ENCODE results near the gene MBD5.

Gene MBD5

DNA sequence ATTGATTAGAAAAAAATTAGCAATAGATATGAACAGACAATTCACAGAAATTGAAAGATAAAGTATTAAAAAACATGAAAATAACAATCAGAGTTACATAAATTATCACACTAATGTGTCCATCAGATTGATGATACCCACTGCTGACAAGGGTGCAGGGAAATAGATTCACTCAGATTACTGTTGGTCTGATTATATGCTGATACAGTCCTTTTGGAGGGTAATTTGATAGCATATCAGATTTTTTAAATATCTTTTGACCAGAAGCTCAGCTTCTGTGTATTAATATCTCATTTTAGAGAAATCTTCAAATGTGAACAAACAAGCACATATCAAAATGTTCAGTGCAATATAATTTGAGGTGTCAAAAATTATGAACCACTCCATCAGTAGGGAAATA, 465.8 kb downstream of the MBD5 start:
- DNase-seq: no peak

DNA sequence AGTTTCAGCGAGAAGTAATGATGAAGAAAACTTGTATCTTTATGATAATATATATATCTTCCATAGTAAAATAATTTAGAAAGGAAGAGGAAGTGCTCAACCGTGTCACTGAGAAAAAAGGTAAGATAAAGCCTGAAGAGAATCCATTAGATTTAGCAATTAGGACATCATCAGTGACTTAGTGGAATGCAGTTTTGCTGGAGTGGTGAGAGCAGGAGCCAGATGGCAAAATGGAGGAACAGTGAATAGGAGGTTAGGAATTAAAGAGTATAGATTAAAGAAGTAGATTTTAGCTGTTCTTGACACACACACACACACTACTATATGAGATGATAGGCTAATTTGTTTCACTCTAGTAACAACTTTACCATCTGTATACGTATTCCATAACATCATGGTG, 466.5 kb downstream of the MBD5 start:
- DNase-seq: no peak

DNA sequence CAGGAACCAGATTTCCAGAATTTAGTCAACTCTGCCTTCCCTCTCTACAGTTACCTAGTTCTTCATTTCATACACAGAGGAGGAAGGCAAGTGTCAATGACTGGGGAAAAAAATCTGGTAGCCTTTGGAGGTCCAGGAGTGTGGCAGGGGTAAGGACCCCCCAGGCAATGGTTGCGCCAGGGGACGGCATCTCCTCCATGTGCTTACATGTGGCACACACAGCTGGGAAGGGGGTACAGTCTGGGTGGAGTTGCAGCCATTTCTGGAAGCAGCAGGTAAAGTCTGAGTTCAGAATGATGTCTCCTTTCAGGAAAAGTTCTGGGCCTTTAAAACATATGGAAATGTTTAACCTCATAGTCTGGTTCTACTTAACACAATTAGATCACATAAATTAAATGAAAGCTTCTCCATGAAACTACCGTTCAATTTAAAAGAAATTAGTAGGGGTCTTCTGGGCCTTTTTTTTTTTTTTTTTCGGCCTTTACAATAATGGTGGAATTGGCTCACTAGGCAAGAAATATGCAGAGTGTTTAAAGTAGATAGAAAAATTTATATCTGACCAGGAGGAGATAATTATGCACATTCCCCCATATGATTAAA, 470.0 kb downstream of the MBD5 start:
- no peak for DNase-seq

DNA sequence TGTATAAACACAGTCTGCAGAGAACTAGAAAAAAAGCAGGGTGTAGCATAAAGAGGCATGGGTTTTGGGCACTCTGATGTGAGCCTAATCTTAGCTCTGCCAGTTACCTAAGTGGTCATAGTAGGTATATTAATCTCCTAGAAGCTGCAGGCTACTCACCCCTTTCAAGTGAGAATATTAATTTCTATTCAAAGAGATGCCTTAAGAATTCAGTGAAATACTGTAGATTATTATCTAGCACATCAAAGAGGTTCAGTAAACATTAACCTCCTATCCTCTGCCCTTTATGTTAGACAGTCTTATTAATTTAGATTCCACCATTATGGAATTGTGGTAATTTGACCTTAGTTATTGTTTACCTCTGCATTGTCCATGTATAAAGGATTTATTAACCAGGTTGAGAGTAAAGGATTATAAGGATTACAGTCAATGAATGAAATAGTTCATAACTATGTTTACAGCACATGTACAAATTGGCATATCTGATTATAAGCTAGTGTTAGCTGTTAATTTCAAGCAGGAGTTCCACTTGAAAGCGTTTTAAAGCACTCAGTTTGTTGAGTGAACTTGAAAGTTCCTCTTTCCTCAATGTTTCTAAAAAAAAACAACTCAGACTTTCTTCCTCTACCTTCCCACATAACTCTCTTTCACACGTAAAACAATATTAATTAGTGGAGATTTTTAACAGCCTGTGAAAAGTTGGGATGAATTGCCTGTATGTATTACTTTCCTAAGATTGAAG, 473.1 kb downstream of the MBD5 start:
- DNase-seq: no peak

DNA sequence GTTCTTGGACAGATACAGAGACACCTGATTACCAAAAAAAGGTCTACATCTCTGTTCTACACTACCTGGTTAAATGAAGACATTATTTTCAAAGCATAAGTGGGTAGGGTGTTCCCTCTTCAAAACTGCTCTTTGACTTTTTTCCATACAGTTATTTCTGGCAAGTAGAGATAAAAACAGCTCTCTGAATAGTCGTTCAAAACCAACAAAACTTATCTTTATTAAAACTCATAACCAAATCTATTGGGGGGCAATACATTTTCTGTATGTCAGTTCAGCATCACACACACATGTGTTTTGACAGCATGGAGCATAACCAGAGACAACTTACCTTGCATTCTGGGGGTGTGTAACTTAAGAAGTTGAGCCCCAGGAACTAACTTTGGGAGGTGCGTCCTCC, 474.7 kb downstream of the MBD5 start:
- DNase-seq: no peak

DNA sequence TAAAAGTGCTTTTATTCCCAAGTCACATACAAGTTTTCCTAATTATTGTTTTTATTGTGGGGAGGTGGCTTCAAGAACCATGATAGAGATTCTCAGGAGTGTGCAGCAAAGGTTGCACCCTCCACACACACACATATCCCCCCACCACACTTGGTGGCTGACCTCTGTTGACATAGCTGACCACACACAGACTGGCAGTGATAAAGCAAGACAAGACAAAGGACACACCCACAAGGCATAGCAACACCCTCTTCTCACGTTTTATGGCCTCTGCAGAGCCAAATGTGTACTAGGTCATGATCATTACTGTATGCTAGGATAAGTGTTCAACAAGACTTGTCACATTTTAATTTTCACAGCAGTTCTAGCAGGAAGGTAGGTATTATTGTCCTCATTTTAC, 480.7 kb downstream of the MBD5 start:
- DNase-seq: no peak

DNA sequence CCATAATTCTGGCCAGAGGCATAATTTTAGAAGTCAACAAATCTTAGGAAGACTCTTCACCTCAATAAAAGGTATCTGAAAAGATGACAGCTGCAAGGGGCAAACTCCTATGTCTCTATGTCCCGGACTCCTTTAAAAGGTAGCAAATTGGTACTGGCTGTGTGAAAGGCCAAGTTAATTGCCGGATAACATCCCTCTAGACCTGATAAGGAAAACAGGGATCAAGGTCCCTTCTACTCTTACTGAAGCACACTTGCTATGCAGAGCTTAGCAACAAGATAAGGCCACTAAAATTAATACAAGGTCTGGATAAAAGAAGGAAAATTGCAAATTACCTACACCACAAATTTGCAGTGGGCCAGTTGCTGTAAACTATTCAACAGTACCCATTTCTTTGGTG, 482.6 kb downstream of the MBD5 start:
- DNase-seq: no peak

DNA sequence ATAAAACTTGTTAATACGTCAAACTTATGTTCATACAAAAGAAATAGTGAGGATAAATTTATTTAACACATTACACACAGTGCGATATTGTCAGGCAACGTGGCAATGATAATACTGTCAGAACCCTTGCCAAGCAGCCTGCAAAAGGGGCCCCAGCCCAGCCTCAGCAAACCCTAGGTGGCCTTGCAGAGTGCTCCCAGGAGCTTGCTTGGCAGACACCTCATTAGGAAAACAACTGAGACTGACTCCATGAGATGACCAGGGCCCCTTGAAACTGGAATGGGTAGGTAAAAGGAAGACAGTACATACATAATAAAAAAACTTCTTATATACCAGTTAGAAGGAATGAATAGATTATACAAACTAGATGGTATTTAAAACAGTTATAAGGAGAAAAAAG, 487.1 kb downstream of the MBD5 start:
- DNase-seq: no peak

DNA sequence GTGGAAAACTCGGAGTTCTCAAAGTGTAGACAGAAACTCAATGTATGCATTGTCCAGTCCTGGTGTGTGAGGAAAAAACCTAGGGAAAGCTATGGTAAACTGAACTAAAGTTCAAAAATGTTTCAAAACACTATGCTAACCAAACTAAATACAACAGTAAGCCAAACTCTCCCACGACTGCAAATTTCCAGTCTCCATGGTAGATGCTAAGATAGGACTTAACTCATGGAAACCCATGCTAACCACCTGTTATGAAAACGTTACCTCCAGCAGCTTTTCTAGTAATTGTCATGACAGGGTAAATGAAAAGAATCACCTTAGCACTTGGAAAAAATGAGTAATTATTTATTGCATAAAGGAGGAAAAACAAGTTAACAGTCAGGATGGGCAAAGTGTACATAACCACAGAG, 488.0 kb downstream of the MBD5 start:
- DNase-seq: no peak

DNA sequence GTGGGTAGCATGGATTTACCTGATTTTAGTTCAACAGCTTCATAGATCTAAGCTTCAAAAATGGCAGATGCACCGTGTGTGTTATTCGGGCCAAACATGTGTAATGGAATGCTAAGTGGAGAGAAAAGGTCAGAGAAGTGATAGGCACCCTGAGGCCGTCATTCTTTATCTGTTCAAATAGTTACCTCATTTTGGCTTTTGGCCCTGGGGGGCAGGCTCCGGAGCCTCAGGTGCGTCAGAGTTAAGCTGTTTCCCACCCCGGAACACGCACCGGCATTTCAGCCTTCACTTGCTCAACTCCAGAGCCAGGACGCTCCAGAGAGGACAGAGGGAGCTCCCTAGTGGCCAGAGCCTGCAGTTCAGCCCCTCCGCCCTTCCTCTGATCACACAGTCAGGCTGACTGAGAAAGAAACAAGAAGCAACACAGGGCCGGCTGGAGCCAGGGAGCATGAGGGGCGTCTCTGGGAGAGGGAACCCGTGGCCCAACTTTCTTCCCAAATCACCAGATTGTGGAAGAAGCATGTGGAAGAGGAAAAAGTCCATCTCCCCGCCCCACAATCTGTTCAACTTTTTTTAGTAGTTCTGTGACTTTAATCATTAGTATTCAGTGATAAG, 488.5 kb downstream of the MBD5 start:
- peak; percentile 74 for DNase-seq

DNA sequence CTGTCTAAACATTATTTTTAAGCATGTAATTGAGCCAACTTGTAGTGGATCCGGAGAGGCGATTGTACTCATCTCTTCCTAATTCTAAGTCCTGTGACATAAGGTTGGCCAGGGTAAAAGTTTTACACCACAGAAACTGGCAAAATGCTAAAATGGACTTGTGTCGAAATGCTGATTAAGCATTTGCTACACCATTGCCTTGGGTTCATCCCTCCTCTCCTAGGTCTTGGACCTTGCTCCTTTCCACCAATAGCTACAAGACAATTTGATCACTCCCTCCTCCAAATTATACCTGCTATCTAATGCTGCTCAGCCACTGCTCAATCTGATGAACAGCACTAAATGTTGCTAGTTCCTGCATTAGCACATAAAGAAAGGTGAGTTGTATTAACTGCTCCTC, 491.0 kb downstream of the MBD5 start:
- DNase-seq: no peak

DNA sequence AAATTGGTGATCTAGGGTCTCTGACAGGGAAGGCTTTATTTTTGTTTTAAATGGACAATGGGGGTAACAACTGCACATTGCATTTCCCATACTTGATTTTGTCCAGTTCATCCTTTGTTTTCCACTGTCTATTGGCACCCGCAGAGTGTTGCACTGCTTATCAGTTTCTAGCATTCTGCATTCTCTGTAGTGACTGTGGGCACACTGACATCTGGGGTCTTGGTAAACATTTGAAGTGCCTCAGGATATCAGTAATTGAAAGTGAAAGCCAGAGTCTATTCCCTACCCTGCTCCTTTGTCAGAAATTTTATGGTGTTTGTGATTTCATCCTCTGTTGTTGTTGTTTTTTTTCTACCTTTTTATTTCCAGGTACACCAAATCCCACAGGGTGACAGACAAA, 491.6 kb downstream of the MBD5 start:
- no peak for DNase-seq

DNA sequence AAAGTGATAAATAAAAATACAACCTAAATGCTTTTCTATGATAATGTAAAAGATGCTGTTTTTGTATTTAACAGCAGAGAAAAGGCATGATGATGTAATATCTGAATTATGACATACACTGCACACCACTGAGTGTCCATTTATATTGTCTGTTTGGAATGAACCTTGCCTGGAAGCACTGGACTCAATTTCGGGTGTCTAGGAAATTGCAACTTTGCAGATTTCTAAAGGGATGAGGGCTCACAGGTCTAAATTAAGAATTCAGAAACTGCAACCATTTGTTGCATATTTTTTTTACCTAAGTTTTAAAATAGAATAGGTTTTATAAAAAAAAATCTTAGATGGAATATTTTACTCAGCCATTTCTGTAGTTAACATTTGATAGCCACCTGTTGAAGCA, 492.5 kb downstream of the MBD5 start:
- DNase-seq: no peak

DNA sequence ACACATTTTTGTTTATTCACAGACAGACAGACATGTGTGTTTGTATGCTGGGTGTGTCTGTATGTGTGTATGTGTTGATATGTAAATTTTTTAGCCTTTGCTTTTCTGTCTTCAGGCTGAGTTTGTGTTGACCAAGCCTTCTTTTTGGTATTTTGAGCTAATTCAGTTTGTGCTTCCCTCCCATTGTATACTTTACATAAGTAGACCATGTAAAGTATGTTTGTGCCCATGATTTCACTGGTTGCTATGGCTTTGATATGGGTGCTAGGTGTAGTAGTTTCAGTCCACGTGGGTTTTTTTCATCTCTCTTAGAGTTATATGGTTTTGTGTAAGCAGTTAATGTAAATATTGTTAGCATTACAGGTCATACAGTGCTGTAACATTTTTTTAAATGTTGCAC, 494.2 kb downstream of the MBD5 start:
- DNase-seq: no peak

DNA sequence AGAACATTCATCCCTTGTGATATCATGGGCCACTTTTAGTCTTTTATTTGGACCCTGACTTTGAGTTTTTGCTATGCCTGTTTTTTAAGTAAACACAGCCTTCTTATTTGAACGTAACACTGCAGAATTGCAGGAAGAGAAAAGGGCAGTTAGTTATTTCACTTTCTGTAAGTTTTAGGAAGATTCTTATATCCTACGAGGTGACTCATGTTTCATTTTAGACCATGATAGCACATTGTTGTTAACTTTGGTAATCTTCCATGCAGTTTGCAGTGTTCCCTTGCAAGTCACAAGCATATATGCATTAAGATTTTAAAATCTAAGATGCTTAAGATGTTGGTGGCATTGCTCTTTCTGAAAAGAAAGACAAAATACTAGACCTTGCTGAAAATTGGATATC, 495.1 kb downstream of the MBD5 start:
- peak; percentile 10 for DNase-seq

DNA sequence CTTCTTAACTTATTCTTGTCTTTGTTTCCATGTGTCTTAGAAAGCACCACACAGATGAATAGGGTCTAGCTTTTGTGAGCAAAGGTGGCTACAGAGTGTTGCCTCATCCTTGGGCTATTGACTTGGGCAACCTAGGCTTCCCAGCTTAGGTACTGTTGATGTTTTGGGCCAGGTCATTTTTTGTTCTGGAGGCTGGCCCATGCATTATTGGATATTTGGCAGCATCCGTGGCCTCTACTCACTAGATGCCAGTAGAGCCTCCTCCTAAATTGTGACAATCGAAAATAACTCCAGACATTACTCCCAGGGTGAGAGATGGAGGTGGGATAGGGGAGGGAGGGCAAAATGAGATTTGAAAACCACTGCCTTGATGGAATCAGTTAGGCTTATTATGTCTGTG, 496.4 kb downstream of the MBD5 start:
- DNase-seq: no peak

DNA sequence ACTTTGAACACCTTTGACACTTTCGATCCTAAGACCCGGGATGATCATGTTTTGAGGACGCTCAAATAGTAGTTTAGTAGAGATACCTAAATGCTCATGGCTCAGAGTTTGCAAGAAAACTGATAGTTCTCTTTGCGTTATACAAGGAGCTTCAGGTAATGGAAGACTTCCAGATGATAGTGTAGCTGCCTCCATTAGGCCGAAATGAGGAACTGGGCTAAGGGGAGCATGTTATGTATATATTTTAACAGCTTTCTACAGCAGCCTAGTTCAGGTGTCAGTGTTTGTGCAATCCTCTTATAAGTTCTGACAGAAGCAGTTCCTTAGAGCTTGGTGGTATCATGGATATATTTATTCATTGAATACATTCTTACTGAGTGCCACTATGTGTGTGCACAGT, 496.9 kb downstream of the MBD5 start:
- no peak for DNase-seq

DNA sequence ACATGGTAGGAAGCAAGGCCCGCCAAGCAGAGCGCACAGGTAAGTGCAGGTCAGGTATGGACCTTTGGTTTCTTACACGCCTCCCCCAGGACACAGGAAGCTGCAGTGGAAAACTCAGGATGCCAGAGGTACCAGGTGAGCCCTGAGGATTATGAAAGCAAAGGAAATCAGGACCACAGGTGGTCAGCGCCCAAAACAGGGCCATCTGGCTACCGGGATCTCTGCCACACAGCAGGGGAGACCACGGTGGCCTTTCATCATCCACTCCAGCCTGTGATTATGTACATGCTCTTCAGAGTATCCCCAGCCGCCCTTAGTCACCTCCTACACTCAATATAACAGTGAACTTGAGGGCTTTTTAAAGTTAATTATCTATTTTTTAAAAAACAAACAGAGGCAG, 498.1 kb downstream of the MBD5 start:
- DNase-seq: no peak

DNA sequence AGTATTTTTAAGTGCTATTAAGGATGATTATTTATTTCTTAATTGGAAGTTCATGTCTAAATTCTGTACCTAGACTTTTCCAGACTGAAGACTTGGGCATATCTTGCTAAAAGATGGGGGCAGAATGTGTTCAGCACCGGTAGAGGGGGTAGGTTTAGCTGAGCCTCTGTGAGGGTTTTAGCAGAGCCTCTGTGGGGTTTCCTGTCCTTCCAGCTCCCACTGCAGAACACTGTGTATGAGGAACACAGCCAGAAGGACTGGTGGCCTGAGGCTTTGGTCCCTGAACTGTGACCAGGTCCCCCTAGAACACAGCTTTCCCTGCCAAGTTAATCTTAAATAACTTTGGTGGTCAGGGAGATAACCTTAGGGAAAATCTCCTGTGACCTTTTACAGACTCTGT, 500.3 kb downstream of the MBD5 start:
- DNase-seq: no peak

DNA sequence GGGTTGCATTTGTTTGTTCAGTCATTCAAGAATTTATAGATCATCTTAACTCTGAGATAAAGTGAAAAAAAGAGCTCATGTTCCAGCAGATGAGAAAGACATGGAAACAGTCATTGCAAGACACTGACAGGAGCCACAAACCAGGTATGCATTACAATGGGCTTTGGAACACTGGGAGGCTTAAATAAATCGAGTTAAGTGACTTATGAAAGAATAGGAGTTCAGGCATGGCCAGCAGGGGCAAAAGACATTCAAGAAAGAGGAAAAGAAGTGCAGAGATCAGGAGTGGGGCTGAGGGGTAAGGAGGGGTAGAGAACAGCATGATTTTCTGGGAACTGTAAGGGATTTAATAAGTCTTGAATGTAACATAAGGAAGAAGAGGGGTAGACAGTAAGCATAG, 502.4 kb downstream of the MBD5 start:
- DNase-seq: no peak

DNA sequence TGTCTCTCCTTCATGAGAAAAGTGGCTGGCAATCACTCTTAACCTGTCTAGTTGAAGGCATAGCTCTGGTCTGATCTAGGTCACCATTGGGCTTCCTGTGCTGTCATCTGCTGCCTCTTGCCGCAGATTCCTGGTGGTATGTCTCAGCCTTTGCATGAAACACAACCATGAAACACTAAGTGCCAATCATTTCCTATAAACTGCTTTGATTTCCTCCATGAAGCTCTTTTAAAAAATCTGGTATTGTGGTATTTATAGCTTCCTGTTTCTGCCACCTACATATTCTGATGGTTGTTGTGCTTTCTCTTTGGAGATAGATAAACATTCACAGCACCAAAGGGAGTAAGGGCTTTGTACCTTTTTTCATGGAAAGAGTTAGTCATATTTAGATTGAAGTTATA, 503.6 kb downstream of the MBD5 start:
- peak; percentile 2 for DNase-seq

DNA sequence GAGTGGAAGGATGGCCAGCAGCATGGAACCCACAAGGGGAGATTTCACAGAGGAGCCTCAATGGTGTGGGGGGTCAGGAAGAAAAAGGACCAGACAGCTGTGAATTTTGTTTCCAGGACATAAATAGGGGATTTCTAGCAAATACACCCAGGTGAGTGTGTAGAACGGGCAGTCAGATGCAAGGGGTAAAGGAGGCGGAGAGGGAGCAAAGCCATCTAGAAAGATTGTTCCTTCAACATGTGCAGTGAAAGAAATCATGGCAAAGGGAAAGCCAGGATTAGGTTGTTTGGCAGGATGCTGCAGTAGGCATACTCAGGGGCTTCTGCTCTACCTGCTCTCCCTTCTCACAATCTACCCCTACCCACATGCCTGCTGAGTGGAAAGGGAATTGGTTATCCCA, 504.2 kb downstream of the MBD5 start:
- DNase-seq: no peak

DNA sequence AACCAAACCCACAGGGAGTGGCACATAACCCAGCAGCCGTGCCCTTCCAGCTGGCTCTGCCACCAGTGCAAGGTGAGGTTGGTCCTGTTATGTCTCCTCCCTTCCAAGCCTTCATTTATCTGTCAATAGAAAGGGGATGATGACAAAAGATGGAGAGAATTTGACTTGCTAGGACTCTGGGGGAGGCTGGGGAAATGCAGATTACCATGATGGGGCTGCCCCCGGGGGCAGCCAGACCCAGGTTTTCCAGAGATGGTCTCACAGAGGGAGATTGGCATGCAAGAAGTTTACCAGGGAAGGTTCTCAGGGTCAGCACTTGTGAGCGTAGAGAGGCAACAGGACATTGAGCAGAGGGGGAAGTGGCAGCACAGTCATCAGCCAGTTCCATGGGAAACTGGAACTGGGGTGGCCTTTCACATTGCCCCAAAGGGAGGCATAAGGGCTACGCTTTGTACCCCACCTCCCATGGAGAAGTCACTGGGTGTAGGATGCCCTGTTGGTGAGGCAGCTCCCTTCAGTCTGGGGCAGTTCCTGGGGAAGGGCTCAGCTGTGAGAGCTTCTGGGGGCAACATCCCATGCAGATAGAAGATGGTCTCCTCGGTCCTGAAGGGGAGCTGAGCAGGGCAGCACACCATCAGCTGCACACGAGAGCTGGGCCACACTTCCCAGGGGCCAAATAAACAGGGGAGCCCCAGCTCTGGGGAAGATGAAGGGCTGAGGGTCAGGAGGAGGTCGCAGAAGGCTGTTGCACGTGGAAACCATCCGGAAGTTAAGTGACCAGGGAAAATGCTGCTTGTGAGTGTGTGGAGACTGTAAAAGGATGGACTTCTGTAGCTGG, 505.8 kb downstream of the MBD5 start:
- DNase-seq: no peak

All from fibroblast of upper back skin (primary cell).